ENCODE data around the gene ABCA5.

DNA sequence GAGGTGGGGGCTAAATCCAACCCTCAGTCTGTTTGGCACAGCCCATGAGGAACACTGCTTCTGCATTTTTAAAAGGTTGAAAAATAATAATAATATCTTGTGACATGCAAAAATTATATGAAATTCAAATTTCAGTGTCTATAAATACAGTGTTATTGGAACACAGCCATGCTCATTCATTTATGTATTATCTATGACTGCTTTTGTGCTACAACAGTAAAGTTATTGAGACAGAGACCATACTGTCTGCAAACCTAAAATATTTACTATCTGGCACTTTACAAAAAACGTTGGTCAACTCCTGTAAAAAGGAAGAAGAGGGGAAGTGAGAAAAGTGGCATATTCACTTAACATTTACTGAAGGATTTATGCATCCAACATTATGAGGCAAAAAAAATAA lies 3.1 kb downstream of the ABCA5 start:
- no peak for TF ChIP-seq GABPA (IDR thresholded peaks at IDR 0.05; ENCODE audit: low read depth)
- TF ChIP-seq IRF3 (IDR thresholded peaks at IDR 0.05; ENCODE audit: low read depth, low read length): no peak
- TF ChIP-seq, protein P1, sequence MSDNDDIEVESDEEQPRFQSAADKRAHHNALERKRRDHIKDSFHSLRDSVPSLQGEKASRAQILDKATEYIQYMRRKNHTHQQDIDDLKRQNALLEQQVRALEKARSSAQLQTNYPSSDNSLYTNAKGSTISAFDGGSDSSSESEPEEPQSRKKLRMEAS (IDR thresholded peaks at IDR 0.05; ENCODE audit: low read depth): no peak
- no peak for TF ChIP-seq SMC3 (IDR thresholded peaks at IDR 0.05; ENCODE audit: low read depth, low read length)
- TF ChIP-seq, protein P2, sequence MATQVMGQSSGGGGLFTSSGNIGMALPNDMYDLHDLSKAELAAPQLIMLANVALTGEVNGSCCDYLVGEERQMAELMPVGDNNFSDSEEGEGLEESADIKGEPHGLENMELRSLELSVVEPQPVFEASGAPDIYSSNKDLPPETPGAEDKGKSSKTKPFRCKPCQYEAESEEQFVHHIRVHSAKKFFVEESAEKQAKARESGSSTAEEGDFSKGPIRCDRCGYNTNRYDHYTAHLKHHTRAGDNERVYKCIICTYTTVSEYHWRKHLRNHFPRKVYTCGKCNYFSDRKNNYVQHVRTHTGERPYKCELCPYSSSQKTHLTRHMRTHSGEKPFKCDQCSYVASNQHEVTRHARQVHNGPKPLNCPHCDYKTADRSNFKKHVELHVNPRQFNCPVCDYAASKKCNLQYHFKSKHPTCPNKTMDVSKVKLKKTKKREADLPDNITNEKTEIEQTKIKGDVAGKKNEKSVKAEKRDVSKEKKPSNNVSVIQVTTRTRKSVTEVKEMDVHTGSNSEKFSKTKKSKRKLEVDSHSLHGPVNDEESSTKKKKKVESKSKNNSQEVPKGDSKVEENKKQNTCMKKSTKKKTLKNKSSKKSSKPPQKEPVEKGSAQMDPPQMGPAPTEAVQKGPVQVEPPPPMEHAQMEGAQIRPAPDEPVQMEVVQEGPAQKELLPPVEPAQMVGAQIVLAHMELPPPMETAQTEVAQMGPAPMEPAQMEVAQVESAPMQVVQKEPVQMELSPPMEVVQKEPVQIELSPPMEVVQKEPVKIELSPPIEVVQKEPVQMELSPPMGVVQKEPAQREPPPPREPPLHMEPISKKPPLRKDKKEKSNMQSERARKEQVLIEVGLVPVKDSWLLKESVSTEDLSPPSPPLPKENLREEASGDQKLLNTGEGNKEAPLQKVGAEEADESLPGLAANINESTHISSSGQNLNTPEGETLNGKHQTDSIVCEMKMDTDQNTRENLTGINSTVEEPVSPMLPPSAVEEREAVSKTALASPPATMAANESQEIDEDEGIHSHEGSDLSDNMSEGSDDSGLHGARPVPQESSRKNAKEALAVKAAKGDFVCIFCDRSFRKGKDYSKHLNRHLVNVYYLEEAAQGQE (IDR thresholded peaks at IDR 0.05; ENCODE audit: low read depth, low read length): no peak
- TF ChIP-seq, protein P3, sequence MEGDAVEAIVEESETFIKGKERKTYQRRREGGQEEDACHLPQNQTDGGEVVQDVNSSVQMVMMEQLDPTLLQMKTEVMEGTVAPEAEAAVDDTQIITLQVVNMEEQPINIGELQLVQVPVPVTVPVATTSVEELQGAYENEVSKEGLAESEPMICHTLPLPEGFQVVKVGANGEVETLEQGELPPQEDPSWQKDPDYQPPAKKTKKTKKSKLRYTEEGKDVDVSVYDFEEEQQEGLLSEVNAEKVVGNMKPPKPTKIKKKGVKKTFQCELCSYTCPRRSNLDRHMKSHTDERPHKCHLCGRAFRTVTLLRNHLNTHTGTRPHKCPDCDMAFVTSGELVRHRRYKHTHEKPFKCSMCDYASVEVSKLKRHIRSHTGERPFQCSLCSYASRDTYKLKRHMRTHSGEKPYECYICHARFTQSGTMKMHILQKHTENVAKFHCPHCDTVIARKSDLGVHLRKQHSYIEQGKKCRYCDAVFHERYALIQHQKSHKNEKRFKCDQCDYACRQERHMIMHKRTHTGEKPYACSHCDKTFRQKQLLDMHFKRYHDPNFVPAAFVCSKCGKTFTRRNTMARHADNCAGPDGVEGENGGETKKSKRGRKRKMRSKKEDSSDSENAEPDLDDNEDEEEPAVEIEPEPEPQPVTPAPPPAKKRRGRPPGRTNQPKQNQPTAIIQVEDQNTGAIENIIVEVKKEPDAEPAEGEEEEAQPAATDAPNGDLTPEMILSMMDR (IDR thresholded peaks at IDR 0.05): no peak
- no peak for TF ChIP-seq TAF1 (IDR thresholded peaks at IDR 0.05; ENCODE audit: borderline replicate concordance, low read depth, low read length)
- TF ChIP-seq NRF1 (IDR thresholded peaks at IDR 0.05; ENCODE audit: low read depth, low read length): no peak
- TF ChIP-seq MXI1 (IDR thresholded peaks at IDR 0.05; ENCODE audit: low read depth, low read length): no peak

Data from SK-N-SH (cell line).